H9 (cell line): Measurements from ENCODE around the gene CYP2W1. TPM values are rescaled to one million over a fixed set of nuclear protein-coding genes. Genes with fewer than 3 reads are reported as not detected.
A peak's percentile ranks its signal among the peaks of the same experiment; 100 is the strongest.

Source experiments
- DNase-seq: peaks from one replicate; pipeline ENCODE4 v3.0.0-alpha.2; 2017
- H2AFZ ChIP-seq: one replicate; pipeline ENCODE4 v1.6.1; 2013; ENCODE audit warnings: mild to moderate bottlenecking, low read length, control low read depth, moderate library complexity
- H2AK5ac ChIP-seq: 2 replicates; pipeline ENCODE4 v1.6.1; 2013; ENCODE audit warnings: low read length, control low read depth, mixed read lengths; ENCODE audit not compliant: insufficient read length
- H2BK120ac ChIP-seq: one replicate; pipeline ENCODE4 v1.6.1; 2013; ENCODE audit warnings: low read depth, mild to moderate bottlenecking, low read length, control low read depth, inconsistent platforms; ENCODE audit not compliant: poor library complexity, severe bottlenecking
- H2BK12ac ChIP-seq: 2 replicates; pipeline ENCODE4 v1.6.1; 2013; ENCODE audit warnings: low read length, control low read depth, mixed read lengths, low read depth; ENCODE audit not compliant: insufficient read length
- H2BK15ac ChIP-seq: 2 replicates; pipeline ENCODE4 v1.6.1; 2013; ENCODE audit warnings: low read depth, low read length, control low read depth
- H2BK20ac ChIP-seq: one replicate; pipeline ENCODE4 v1.6.1; 2013; ENCODE audit warnings: low read depth, mild to moderate bottlenecking, low read length, control low read depth, inconsistent platforms; ENCODE audit not compliant: poor library complexity, severe bottlenecking
- H2BK5ac ChIP-seq: 2 replicates; pipeline ENCODE4 v1.6.1; 2013; ENCODE audit warnings: low read length, control low read depth, mixed read lengths; ENCODE audit not compliant: insufficient read length
- H3K14ac ChIP-seq: 2 replicates; pipeline ENCODE4 v1.6.1; 2013; ENCODE audit warnings: low read length, control low read depth; ENCODE audit not compliant: insufficient read depth
- H3K18ac ChIP-seq: 2 replicates; pipeline ENCODE4 v1.6.1; 2013; ENCODE audit warnings: low read depth, mild to moderate bottlenecking, mixed read lengths, low read length, control low read depth; ENCODE audit not compliant: insufficient read length
- H3K23ac ChIP-seq: 2 replicates; pipeline ENCODE4 v1.6.1; 2013; ENCODE audit warnings: low read length, control low read depth, mixed read lengths, low read depth; ENCODE audit not compliant: insufficient read length
- H3K23me2 ChIP-seq: 2 replicates; pipeline ENCODE4 v1.6.1; 2013; ENCODE audit warnings: low read depth, mild to moderate bottlenecking, mixed read lengths, low read length, control low read depth; ENCODE audit not compliant: insufficient read length, poor library complexity, severe bottlenecking
- H3K27ac ChIP-seq: 2 replicates; pipeline ENCODE4 v1.5.1; 2013; ENCODE audit warnings: low read length, control low read depth, mixed read lengths, low read depth; ENCODE audit not compliant: insufficient read length
- H3K27me3 ChIP-seq: 2 replicates; pipeline ENCODE4 v1.6.1; 2013; ENCODE audit warnings: low read length, control low read depth, inconsistent platforms; ENCODE audit not compliant: insufficient read depth
- H3K4ac ChIP-seq: 2 replicates; pipeline ENCODE4 v1.6.1; 2013; ENCODE audit warnings: low read depth, mild to moderate bottlenecking, control low read depth, inconsistent platforms, low read length, moderate library complexity
- H3K4me1 ChIP-seq: 2 replicates; pipeline ENCODE4 v1.6.1; 2013; ENCODE audit warnings: low read length, control low read depth, inconsistent platforms; ENCODE audit not compliant: insufficient read depth
- H3K4me2 ChIP-seq: 2 replicates; pipeline ENCODE4 v1.6.1; 2013; ENCODE audit warnings: low read length, control low read depth, mixed read lengths; ENCODE audit not compliant: insufficient read length, insufficient read depth
- H3K56ac ChIP-seq: 2 replicates; pipeline ENCODE4 v1.6.1; 2013; ENCODE audit warnings: low read depth, mild to moderate bottlenecking, mixed read lengths, low read length, control low read depth; ENCODE audit not compliant: insufficient read length
- H3K79me1 ChIP-seq: 2 replicates; pipeline ENCODE4 v1.6.1; 2013; ENCODE audit warnings: low read depth, mild to moderate bottlenecking, moderate library complexity, low read length, control low read depth, inconsistent platforms; ENCODE audit not compliant: insufficient read depth, poor library complexity, severe bottlenecking
- H3K79me2 ChIP-seq: 2 replicates; pipeline ENCODE4 v1.6.1; 2013; ENCODE audit warnings: low read length, control low read depth, inconsistent platforms; ENCODE audit not compliant: insufficient read depth
- H3K9ac ChIP-seq: 2 replicates; pipeline ENCODE4 v1.6.1; 2013; ENCODE audit warnings: low read length, control low read depth, mixed read lengths; ENCODE audit not compliant: insufficient read length; ENCODE audit errors: extremely low read depth
- H3K9me3 ChIP-seq: one replicate; pipeline ENCODE4 v1.6.1; 2013; ENCODE audit warnings: low read depth, low read length, inconsistent platforms; ENCODE audit not compliant: control insufficient read depth
- H3T11ph ChIP-seq: one replicate; pipeline ENCODE4 v1.6.1; 2013; ENCODE audit warnings: mild to moderate bottlenecking, low read length, control low read depth, inconsistent platforms
- H4K20me1 ChIP-seq: one replicate; pipeline ENCODE4 v1.6.1; 2013; ENCODE audit not compliant: control insufficient read depth, insufficient read length, insufficient read depth
- H4K5ac ChIP-seq: 2 replicates; pipeline ENCODE4 v1.6.1; 2013; ENCODE audit warnings: low read depth, mild to moderate bottlenecking, mixed read lengths, low read length, control low read depth; ENCODE audit not compliant: insufficient read length
- H4K8ac ChIP-seq: replicated peaks from 2 replicates; pipeline ENCODE4 v1.6.1; 2013; ENCODE audit warnings: low read length, control low read depth, mixed read lengths, low read depth; ENCODE audit not compliant: insufficient read length
- H4K91ac ChIP-seq: 2 replicates; pipeline ENCODE4 v1.6.1; 2013; ENCODE audit warnings: low read depth, mild to moderate bottlenecking, moderate library complexity, mixed read lengths, low read length, control low read depth; ENCODE audit not compliant: insufficient read length
- H3K27ac Mint-ChIP-seq, 3 experiments: 2 replicates in 2 of 3; 3 replicates in 1 of 3; pipeline ENCODE4 v1.8.0; 2020 to 2021; ENCODE audit warnings: mixed read lengths in 3 of 3, mild to moderate bottlenecking in 1 of 3, moderate library complexity in 1 of 3
- H3K27me3 Mint-ChIP-seq: 2 replicates; pipeline ENCODE4 v1.8.0; 2021; ENCODE audit warnings: low read depth, mild to moderate bottlenecking, moderate library complexity, mixed read lengths
- H3K36me3 Mint-ChIP-seq, 3 experiments: 2 replicates in 2 of 3; 3 replicates in 1 of 3; pipeline ENCODE4 v1.8.0; 2020 to 2021; ENCODE audit warnings: low read depth in 3 of 3, mixed read lengths in 3 of 3; ENCODE audit not compliant: insufficient read depth in 1 of 3
- H3K4me1 Mint-ChIP-seq, 2 experiments: 2 replicates each; pipeline ENCODE4 v1.8.0; 2020; ENCODE audit warnings: mixed read lengths in 2 of 2
- H3K4me3 Mint-ChIP-seq, 2 experiments: 2 replicates in 1 of 2; 3 replicates in 1 of 2; pipeline ENCODE4 v1.8.0; 2020 to 2021; ENCODE audit warnings: mild to moderate bottlenecking in 2 of 2, mixed read lengths in 2 of 2, moderate library complexity in 1 of 2
- H3K9me3 Mint-ChIP-seq, 2 experiments: 2 replicates in 1 of 2; 3 replicates in 1 of 2; pipeline ENCODE4 v1.8.0; 2020; ENCODE audit warnings: mild to moderate bottlenecking in 2 of 2, mixed read lengths in 2 of 2, moderate library complexity in 1 of 2
- CTCF ChIP-seq: fragments of 200-600 bp; sonication (generic); conservative IDR thresholded peaks from 3 replicates; pipeline ENCODE4 v1.8.0; 2021; ENCODE audit warnings: antibody characterized with exemption, mild to moderate bottlenecking
- WGBS: extraction: QIAGEN DNeasy Blood & Tissue Kit; methylation state at CpG from one replicate; pipeline ENCODE4 v1.1.7; 2013; ENCODE audit warnings: missing lambda C conversion rate, low lambda C conversion rate, mixed read lengths; ENCODE audit not compliant: insufficient read length; ENCODE audit errors: extremely low coverage; 5-methylcytosine and 5-hydroxymethylcytosine counted together
- total RNA-seq: library from RNA; stranded (reverse); gene quantifications from 2 replicates; pipeline ENCODE4 v1.2.1, GENCODE V29; 2021

The CYP2W1 gene
- total RNA-seq, 1 experiment from 2014 or later, result not detected

- H2AK5ac ChIP-seq, result no peak overlapping the region
- H4K8ac ChIP-seq, result no peak overlapping the region
- no peak overlapping the region for H3K4me2 ChIP-seq
- Mint-ChIP-seq H3K36me3 (no peaks in the 10 kb centered on the region), H3K27me3 (peaks cover 3% of the 10 kb centered on the region; the same call in 1 of the 2 replicates), H3K9me3 (no peaks in the 10 kb centered on the region), H3K4me1 (no peaks in the 10 kb centered on the region; a peak in 1 of 4 replicates), H3K27ac (0 out of 7 replicates have a peak overlapping the region, but pooled peaks of 1 of the 3 experiments have one; percentile 53), H3K4me3 (no peak overlapping the region)
- no peaks in the 10 kb centered on the region for H3K27me3 ChIP-seq
- H3K9ac ChIP-seq, result no peak overlapping the region
- DNase-seq, result no peak
- no peak overlapping the region; the same call in 1 of the 2 replicates for H3K14ac ChIP-seq
- H4K5ac ChIP-seq, result no peak overlapping the region
- H3K27ac ChIP-seq, result no peak overlapping the region
- H3K23ac ChIP-seq, result no peak overlapping the region
- H3K4ac ChIP-seq, result no peak overlapping the region
- H4K20me1 ChIP-seq, result no peaks in the 10 kb centered on the region
- H2BK15ac ChIP-seq, result no peak overlapping the region
- no peaks in the 10 kb centered on the region for H3K79me1 ChIP-seq
- H2BK5ac ChIP-seq, result no peak overlapping the region
- no peak overlapping the region for H2BK20ac ChIP-seq
- no peak overlapping the region for H3T11ph ChIP-seq
- H3K4me1 ChIP-seq, result no peaks in the 10 kb centered on the region
- H2BK120ac ChIP-seq, result no peak overlapping the region
- no peak overlapping the region for H4K91ac ChIP-seq
- H3K23me2 ChIP-seq, result no peaks in the 10 kb centered on the region
- H3K18ac ChIP-seq, result no peak overlapping the region
- no peaks in the 10 kb centered on the region for H3K9me3 ChIP-seq
- H2BK12ac ChIP-seq, result no peak overlapping the region
- WGBS, result no CpG with 5 or more reads among the region's 41 CpGs
- H3K56ac ChIP-seq, result no peak overlapping the region
- no peak for TF ChIP-seq CTCF
- no peaks in the 10 kb centered on the region for H3K79me2 ChIP-seq
- no peak overlapping the region for H2AFZ ChIP-seq
These were observed 3.1 kb downstream of the CYP2W1 start for GRCh38 chr7:985915-986741.
